Tibial nerve (tissue), 4 donors: ENCODE data around the gene REG4. TPM values are rescaled to one million over a fixed set of nuclear protein-coding genes. Genes with fewer than 3 reads are reported as not detected.

Experiments
- DNase-seq, 2 donors: peaks; one replicate each; pipeline ENCODE4 v3.0.0-alpha.2; 2019; ENCODE audit warnings: low spot score in 2 of 2
- H3K27ac ChIP-seq, 4 donors: fragments of 200-600 bp; sonication (generic) in 3 of 4; one replicate each; pipeline ENCODE4 v1.5.1; 2017 to 2019; ENCODE audit warnings: mild to moderate bottlenecking in 1 of 4
- H3K27me3 ChIP-seq, 2 donors: fragments of 200-600 bp; sonication (generic) in 1 of 2; one replicate each; pipeline versions ENCODE4 v1.5.1 to v1.6.0; 2017 to 2019
- H3K36me3 ChIP-seq, 3 donors: fragments of 200-600 bp; sonication (generic); one replicate each; pipeline ENCODE4 v1.5.1; 2018 to 2019
- H3K4me1 ChIP-seq, 4 donors: fragments of 200-600 bp; sonication (generic) in 3 of 4; one replicate each; pipeline ENCODE4 v1.5.1; 2017 to 2019
- H3K4me3 ChIP-seq, 4 donors: fragments of 200-600 bp; sonication (generic) in 3 of 4; one replicate each; pipeline ENCODE4 v1.5.1; 2017 to 2019; ENCODE audit warnings: mild to moderate bottlenecking in 1 of 4, moderate library complexity in 1 of 4
- H3K9me3 ChIP-seq, 4 donors: fragments of 200-600 bp; sonication (generic) in 3 of 4; one replicate each; pipeline ENCODE4 v1.5.1; 2017 to 2019
- EP300 ChIP-seq, 2 donors: sonication (generic); formaldehyde crosslinking; IDR thresholded peaks; one replicate each; pipeline ENCODE4 v1.6.1; 2017; ENCODE audit warnings: antibody characterized with exemption in 2 of 2, mild to moderate bottlenecking in 1 of 2
- POLR2A ChIP-seq, 2 donors: fragments of 450-650 bp; IDR thresholded peaks; one replicate each; pipeline ENCODE4 v1.6.1; 2017; ENCODE audit warnings: antibody characterized with exemption in 2 of 2, mild to moderate bottlenecking in 2 of 2, moderate library complexity in 2 of 2
- WGBS, 2 donors: methylation state at CpG; one replicate each; pipeline ENCODE4 v1.1.5; 2018; 5-methylcytosine and 5-hydroxymethylcytosine counted together
- total RNA-seq, 4 donors: library from RNA; depleted of rRNA; stranded (reverse); fragments of >200 nt; gene quantifications; one replicate each; pipeline ENCODE4 v1.1.0, GENCODE V29; 2016
- TF ChIP-seq, protein P1 (sequence below), 5 experiments: fragments of 200-600 bp in 3 of 5; fragments of 450-650 bp in 2 of 5; sonication (generic) in 3 of 5; IDR thresholded peaks; one replicate each; pipeline ENCODE4 v1.5.1; 2016 to 2019; ENCODE audit warnings: antibody characterized with exemption in 5 of 5, mild to moderate bottlenecking in 3 of 5, moderate library complexity in 2 of 5

The REG4 gene
- total RNA-seq, 4 donors from 2014 or later: not detected

DNA sequence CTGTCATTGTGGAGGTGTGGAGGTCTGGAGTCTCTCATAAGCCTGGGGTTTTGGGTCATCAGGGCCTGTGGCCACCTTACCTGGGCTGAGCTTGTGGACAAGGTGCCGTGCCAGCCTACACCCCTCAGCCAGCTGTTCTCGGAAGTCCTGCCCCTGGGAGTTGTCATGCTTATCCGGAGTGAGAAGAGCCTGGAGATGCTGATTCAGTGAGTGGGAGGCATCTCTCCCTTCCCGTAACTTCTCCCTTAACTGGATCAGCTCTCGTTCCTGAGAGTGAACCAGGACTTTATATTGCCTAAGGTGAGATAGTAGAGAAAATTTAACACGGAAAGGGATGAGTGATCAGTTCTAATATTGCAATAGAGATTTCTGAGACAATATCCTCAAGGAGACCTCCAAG, 30.0 kb upstream of the REG4 start:
- H3K4me3 ChIP-seq: no peak overlapping the region
- H3K27me3 ChIP-seq: no peaks in the 10 kb centered on the region
- TF ChIP-seq EP300 (IDR thresholded peaks at IDR 0.05) (no peak), POLR2A (IDR thresholded peaks at IDR 0.05) (no peak)
- TF ChIP-seq, protein P1, sequence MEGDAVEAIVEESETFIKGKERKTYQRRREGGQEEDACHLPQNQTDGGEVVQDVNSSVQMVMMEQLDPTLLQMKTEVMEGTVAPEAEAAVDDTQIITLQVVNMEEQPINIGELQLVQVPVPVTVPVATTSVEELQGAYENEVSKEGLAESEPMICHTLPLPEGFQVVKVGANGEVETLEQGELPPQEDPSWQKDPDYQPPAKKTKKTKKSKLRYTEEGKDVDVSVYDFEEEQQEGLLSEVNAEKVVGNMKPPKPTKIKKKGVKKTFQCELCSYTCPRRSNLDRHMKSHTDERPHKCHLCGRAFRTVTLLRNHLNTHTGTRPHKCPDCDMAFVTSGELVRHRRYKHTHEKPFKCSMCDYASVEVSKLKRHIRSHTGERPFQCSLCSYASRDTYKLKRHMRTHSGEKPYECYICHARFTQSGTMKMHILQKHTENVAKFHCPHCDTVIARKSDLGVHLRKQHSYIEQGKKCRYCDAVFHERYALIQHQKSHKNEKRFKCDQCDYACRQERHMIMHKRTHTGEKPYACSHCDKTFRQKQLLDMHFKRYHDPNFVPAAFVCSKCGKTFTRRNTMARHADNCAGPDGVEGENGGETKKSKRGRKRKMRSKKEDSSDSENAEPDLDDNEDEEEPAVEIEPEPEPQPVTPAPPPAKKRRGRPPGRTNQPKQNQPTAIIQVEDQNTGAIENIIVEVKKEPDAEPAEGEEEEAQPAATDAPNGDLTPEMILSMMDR (IDR thresholded peaks at IDR 0.05): no peak
- WGBS, 2 donors: 72 to 83% methylated on average over 6 of the region's 6 CpGs
- H3K36me3 ChIP-seq: no peaks in the 10 kb centered on the region
- no peak overlapping the region for H3K27ac ChIP-seq
- DNase-seq: no peak
- no peaks in the 10 kb centered on the region for H3K9me3 ChIP-seq
- H3K4me1 ChIP-seq: no peaks in the 10 kb centered on the region

DNA sequence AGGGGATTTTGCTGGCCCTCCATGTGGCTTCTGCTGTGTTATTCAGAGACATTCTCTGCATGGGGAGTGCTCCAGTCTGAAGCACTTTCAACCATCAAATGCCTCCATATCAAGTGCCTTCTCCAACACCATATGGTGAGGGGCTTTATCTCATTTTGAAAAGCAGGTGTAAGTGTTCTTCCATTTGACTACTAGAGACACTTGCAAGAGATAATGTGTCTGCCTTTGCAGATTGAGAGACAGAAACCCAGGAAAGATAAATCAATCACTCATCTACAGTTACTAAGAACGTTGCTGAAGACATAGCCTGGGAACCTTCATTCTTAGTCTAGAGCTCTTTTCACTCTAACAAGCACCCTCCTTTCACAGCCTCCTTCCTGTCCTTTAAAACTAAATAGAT, 29.5 kb upstream of the REG4 start:
- DNase-seq: no peak
- no peak overlapping the region for H3K27ac ChIP-seq
- no peak overlapping the region for H3K4me3 ChIP-seq
- TF ChIP-seq, protein P1 (IDR thresholded peaks at IDR 0.05): no peak
- TF ChIP-seq POLR2A (IDR thresholded peaks at IDR 0.05) (no peak), EP300 (IDR thresholded peaks at IDR 0.05) (no peak)
- H3K4me1 ChIP-seq: no peaks in the 10 kb centered on the region
- no peaks in the 10 kb centered on the region for H3K9me3 ChIP-seq
- H3K36me3 ChIP-seq: no peaks in the 10 kb centered on the region
- H3K27me3 ChIP-seq: no peaks in the 10 kb centered on the region
- 50 to 61% methylated on average over 1 of the region's 1 CpG for WGBS, 2 donors

DNA sequence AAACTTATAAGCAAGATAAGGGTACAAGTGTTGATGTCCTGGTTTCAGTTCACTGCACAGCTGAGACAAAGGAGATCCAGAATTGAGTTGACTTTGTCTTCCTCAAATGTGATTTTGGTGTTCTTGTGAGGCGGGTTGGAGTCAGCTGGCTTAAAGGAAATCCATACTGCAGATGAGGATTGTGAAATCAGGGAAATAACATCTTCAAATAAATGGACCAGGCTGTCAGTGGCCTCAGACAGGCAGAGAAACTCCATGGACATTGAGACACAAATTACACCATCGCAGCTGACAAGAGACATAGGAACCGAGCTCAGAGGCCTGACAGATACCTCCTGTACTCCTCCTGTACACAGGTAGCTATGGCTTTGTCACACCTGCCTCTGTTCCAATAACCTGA, 27.0 kb upstream of the REG4 start:
- no peak overlapping the region for H3K27ac ChIP-seq
- H3K4me3 ChIP-seq: no peak overlapping the region
- H3K27me3 ChIP-seq: no peaks in the 10 kb centered on the region
- no peak for DNase-seq
- H3K9me3 ChIP-seq: no peaks in the 10 kb centered on the region
- TF ChIP-seq, protein P1 (IDR thresholded peaks at IDR 0.05): no peak
- no peak for TF ChIP-seq EP300 (IDR thresholded peaks at IDR 0.05)
- TF ChIP-seq POLR2A (IDR thresholded peaks at IDR 0.05): no peak
- no peaks in the 10 kb centered on the region for H3K36me3 ChIP-seq
- WGBS, 2 donors: 64 to 74% methylated on average over 3 of the region's 3 CpGs
- no peaks in the 10 kb centered on the region for H3K4me1 ChIP-seq

DNA sequence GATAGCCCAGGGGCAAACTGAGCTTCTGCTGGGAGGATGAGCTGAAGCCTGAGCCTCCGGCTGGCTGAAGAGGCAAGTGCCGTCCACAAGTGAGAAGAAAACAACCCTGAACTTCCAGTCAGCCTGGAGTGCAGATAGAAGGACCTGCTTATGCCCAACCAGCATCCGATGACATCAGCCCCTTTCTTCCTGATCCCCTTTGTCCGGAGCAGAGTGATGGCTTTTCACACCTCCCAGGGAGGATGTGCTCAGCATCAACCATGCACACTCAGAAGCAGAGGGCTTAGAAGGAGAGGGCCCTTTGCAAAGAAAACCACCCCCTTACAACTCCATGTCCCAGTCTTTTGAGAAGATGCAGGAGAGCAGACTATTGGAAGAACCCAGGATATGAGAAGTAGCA, 23.7 kb upstream of the REG4 start:
- H3K4me3 ChIP-seq: no peak overlapping the region
- 67 to 74% methylated on average over 4 of the region's 4 CpGs for WGBS, 2 donors
- DNase-seq: no peak
- TF ChIP-seq, protein P1 (IDR thresholded peaks at IDR 0.05): no peak
- TF ChIP-seq EP300 (IDR thresholded peaks at IDR 0.05) (no peak), POLR2A (IDR thresholded peaks at IDR 0.05) (no peak)
- H3K4me1 ChIP-seq: no peaks in the 10 kb centered on the region
- no peaks in the 10 kb centered on the region for H3K36me3 ChIP-seq
- no peak overlapping the region for H3K27ac ChIP-seq
- no peaks in the 10 kb centered on the region for H3K9me3 ChIP-seq
- no peaks in the 10 kb centered on the region for H3K27me3 ChIP-seq

DNA sequence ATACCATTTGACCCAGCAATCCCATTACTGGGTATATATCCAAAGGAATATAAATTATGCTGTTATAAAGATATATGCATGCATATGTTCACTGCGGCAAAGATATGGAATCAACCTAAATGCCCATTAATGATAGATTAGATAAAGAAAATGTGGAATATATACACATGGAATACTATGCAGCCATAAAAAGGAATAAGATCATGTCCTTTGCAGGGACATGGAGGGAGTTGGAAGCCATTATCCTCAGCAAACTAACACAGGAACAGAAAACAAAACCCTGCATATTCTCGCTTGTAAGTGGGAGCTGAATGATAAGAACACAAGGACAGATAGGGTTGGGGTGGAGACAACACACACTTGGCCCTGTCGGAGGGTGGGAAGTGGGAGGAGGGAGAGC, 19.8 kb upstream of the REG4 start:
- DNase-seq: no peak
- Histone ChIP-seq H3K36me3 (no peaks in the 10 kb centered on the region), H3K27ac (no peak overlapping the region), H3K4me3 (no peak overlapping the region), H3K27me3 (no peaks in the 10 kb centered on the region), H3K9me3 (no peaks in the 10 kb centered on the region), H3K4me1 (no peaks in the 10 kb centered on the region)
- TF ChIP-seq, protein P1 (IDR thresholded peaks at IDR 0.05): no peak
- TF ChIP-seq EP300 (IDR thresholded peaks at IDR 0.05) (no peak), POLR2A (IDR thresholded peaks at IDR 0.05) (no peak)
- WGBS, 2 donors: 92 to 95% methylated on average over 3 of the region's 3 CpGs
